EH (cell line): ENCODE data around the gene PFKFB2.

Experiments
- DNase-seq: peaks from one replicate; pipeline ENCODE4 v3.0.0-alpha.2; 2015; ENCODE audit warnings: low read depth

PFKFB2 gene

GRCh38 chr1:207021876-207022596 is 31.0 kb upstream of the PFKFB2 start:
- no peak for DNase-seq

GRCh38 chr1:207022996-207023679 is 29.9 kb upstream of the PFKFB2 start:
- DNase-seq: no peak

GRCh38 chr1:207024202-207025145 is 28.6 kb upstream of the PFKFB2 start:
- DNase-seq: no peak

GRCh38 chr1:207025146-207025880 is 27.8 kb upstream of the PFKFB2 start:
- peak; percentile 83 for DNase-seq

GRCh38 chr1:207026104-207026534 is 27.0 kb upstream of the PFKFB2 start:
- DNase-seq: peak; percentile 79

GRCh38 chr1:207027206-207027777 is 25.8 kb upstream of the PFKFB2 start:
- DNase-seq: peak; percentile 76

- no peak for DNase-seq
Observed at GRCh38 chr1:207027921-207028320, 25.2 kb upstream of the PFKFB2 start.

- DNase-seq: no peak
Observed at GRCh38 chr1:207028884-207029650, 24.0 kb upstream of the PFKFB2 start.

GRCh38 chr1:207029701-207030521 is 23.2 kb upstream of the PFKFB2 start:
- DNase-seq: peak; percentile 15

GRCh38 chr1:207030522-207031009 is 22.5 kb upstream of the PFKFB2 start:
- no peak for DNase-seq

GRCh38 chr1:207031016-207031415 is 22.1 kb upstream of the PFKFB2 start:
- no peak for DNase-seq

GRCh38 chr1:207031632-207032264 is 21.3 kb upstream of the PFKFB2 start:
- DNase-seq: no peak

- peak; percentile 27 for DNase-seq
Observed at GRCh38 chr1:207032528-207033017, 20.5 kb upstream of the PFKFB2 start, which contains the start of gene C1orf116. TSS of gene C1orf116 (minus strand) at chr1:207032756. CDS start at chr1:207027598, 5,158 bp downstream.

- DNase-seq: no peak
Observed at GRCh38 chr1:207033302-207033701, 19.8 kb upstream of the PFKFB2 start.

GRCh38 chr1:207034208-207034607 is 18.9 kb upstream of the PFKFB2 start:
- DNase-seq: no peak

GRCh38 chr1:207034998-207035397 is 18.1 kb upstream of the PFKFB2 start:
- peak; percentile 81 for DNase-seq

- peak; percentile 55 for DNase-seq
Observed at GRCh38 chr1:207035877-207036551, 17.1 kb upstream of the PFKFB2 start.

GRCh38 chr1:207036865-207037264 is 16.2 kb upstream of the PFKFB2 start:
- no peak for DNase-seq
